Thoracic aorta (tissue), 2 donors: ENCODE measurements around the gene INPP5A. TPM values are rescaled to one million over a fixed set of nuclear protein-coding genes. Genes with fewer than 3 reads are reported as not detected.

Experiments
- ATAC-seq: fragments of 150-250 bp; one replicate; pipeline ENCODE4 v1.8.0; 2017; ENCODE audit warnings: low read depth; ENCODE audit not compliant: insufficient number of reproducible peaks, low FRiP score
- DNase-seq: peaks from one replicate; pipeline ENCODE4 v3.0.0-alpha.2; 2020; ENCODE audit warnings: low spot score
- H3K27ac ChIP-seq, 2 donors: fragments of 200-600 bp; sonication (generic); 1 replicate in 1 of 2; 2 replicates in 1 of 2; pipeline ENCODE4 v1.5.1; 2016; ENCODE audit warnings: mild to moderate bottlenecking in 2 of 2, moderate library complexity in 2 of 2
- H3K27me3 ChIP-seq: fragments of 200-600 bp; sonication (generic); replicated peaks from 2 replicates; pipeline ENCODE4 v1.6.0; 2016; ENCODE audit warnings: mild to moderate bottlenecking; ENCODE audit not compliant: insufficient read depth
- H3K36me3 ChIP-seq: fragments of 200-600 bp; sonication (generic); one replicate; pipeline ENCODE4 v1.5.1; 2016
- H3K4me1 ChIP-seq, 2 donors: fragments of 200-600 bp; sonication (generic); 1 replicate in 1 of 2; 2 replicates in 1 of 2; pipeline versions ENCODE4 v1.5.1 to v1.6.0; 2016; ENCODE audit warnings: low read depth in 2 of 2, mild to moderate bottlenecking in 1 of 2; ENCODE audit not compliant: control insufficient read depth in 1 of 2
- H3K4me3 ChIP-seq: fragments of 200-600 bp; sonication (generic); 2 replicates; pipeline ENCODE4 v1.5.1; 2016; ENCODE audit warnings: mild to moderate bottlenecking
- H3K9me3 ChIP-seq: fragments of 200-600 bp; sonication (generic); 2 replicates; pipeline ENCODE4 v1.5.1; 2016
- CTCF ChIP-seq: fragments of 200-600 bp; sonication (generic); IDR thresholded peaks from one replicate; pipeline ENCODE4 v1.5.1; 2019; ENCODE audit warnings: antibody characterized with exemption
- total RNA-seq, 2 donors: library from RNA; depleted of rRNA; stranded (reverse); fragments of >200 nt; gene quantifications; one replicate each; pipeline versions ENCODE4 v1.1.0 to v1.2.3, GENCODE V29; 2016

The INPP5A gene
- total RNA-seq, 2 donors from 2014 or later, result 120 to 142 TPM

GRCh38 chr10:132506711-132507408, 30.7 kb upstream of the INPP5A start:
- H3K36me3 ChIP-seq, result no peaks in the 10 kb centered on the region
- TF ChIP-seq CTCF, result no peak
- DNase-seq (no peak), ATAC-seq (no peak)
- no peak overlapping the region for H3K4me3 ChIP-seq
- H3K27me3 ChIP-seq, result no peaks in the 10 kb centered on the region
- peaks cover 0 to 9% of the 10 kb centered on the region in 2 donors for H3K4me1 ChIP-seq
- no peak overlapping the region for H3K27ac ChIP-seq
- no peaks in the 10 kb centered on the region for H3K9me3 ChIP-seq

GRCh38 chr10:132507409-132507955, 30.1 kb upstream of the INPP5A start:
- Histone ChIP-seq H3K36me3 (no peaks in the 10 kb centered on the region), H3K27me3 (no peaks in the 10 kb centered on the region), H3K4me3 (no peak overlapping the region), H3K27ac (no peak overlapping the region), H3K4me1 (peaks cover 0 to 9% of the 10 kb centered on the region in 2 donors), H3K9me3 (no peaks in the 10 kb centered on the region)
- ATAC-seq (no peak), DNase-seq (no peak)
- TF ChIP-seq CTCF, result no peak

GRCh38 chr10:132507956-132508490, 29.6 kb upstream of the INPP5A start:
- TF ChIP-seq CTCF, result no peak
- DNase-seq (no peak), ATAC-seq (no peak)
- no peaks in the 10 kb centered on the region for H3K36me3 ChIP-seq
- H3K4me3 ChIP-seq, result no peak overlapping the region
- H3K27ac ChIP-seq, result no peak overlapping the region
- H3K9me3 ChIP-seq, result no peaks in the 10 kb centered on the region
- peaks cover 0 to 9% of the 10 kb centered on the region in 2 donors for H3K4me1 ChIP-seq
- no peaks in the 10 kb centered on the region for H3K27me3 ChIP-seq

GRCh38 chr10:132508581-132509443, 28.8 kb upstream of the INPP5A start:
- no peaks in the 10 kb centered on the region for H3K9me3 ChIP-seq
- H3K4me1 ChIP-seq, result peaks cover 0 to 9% of the 10 kb centered on the region in 2 donors
- ATAC-seq (peak; percentile 45), DNase-seq (no peak)
- peak; percentile 59 for TF ChIP-seq CTCF
- H3K4me3 ChIP-seq, result no peak overlapping the region
- no peaks in the 10 kb centered on the region for H3K36me3 ChIP-seq
- H3K27ac ChIP-seq, result no peak overlapping the region
- H3K27me3 ChIP-seq, result no peaks in the 10 kb centered on the region
